K562 (cell line): ENCODE results near the gene SCPEP1. TPM values are rescaled to one million over a fixed set of nuclear protein-coding genes. Genes with fewer than 3 reads are reported as not detected.

Experiments
- ATAC-seq: fragments of 200-7000 bp; cut with Tn5 transposase; 3 replicates; pipeline ENCODE4 v1.9.1; 2020; ENCODE audit warnings: moderate library complexity
- BruUV-seq: library from RNA; stranded (reverse); fragments of 400-500 nt; replicated peaks from 2 replicates; lab custom pipeline; 2021; lab: Mats Ljungman, UMichigan
- CTCF ChIA-PET: fragments of 300-600 bp; formaldehyde crosslinking; extraction: SDS; loops from one replicate; lab custom pipeline; 2021; ENCODE audit warnings: low intra/inter-chr PET ratio; lab: Yijun Ruan, JAX
- POLR2A ChIA-PET: fragments of 300-600, 350-650 bp; sonication (Branson Sonifier 250); formaldehyde crosslinking; extraction: SDS; loops from one replicate; lab custom pipeline; 2021; ENCODE audit warnings: antibody characterized with exemption, inconsistent platforms; lab: Yijun Ruan, JAX
- DNase-seq, 4 experiments: peaks; one replicate each; pipeline versions ENCODE4 v3.0.0 to v3.0.0-alpha.2; 2011 to 2018; ENCODE audit warnings: low spot score in 3 of 4, mixed read lengths in 3 of 4; ENCODE audit errors: extremely low read depth in 1 of 4
- FAIRE-seq: peaks from 2 replicates; lab custom pipeline; 2011; peaks lifted over from hg19 to GRCh38; lab: Jason Lieb, UNC
- H2AFZ ChIP-seq: 2 replicates; pipeline ENCODE4 v1.6.0; 2011; ENCODE audit warnings: low read depth, low read length, control low read depth, inconsistent platforms
- H3K27ac ChIP-seq: fragments of 200-600 bp; 3 replicates; pipeline ENCODE4 v1.8.0; 2011; ENCODE audit warnings: low read depth, mild to moderate bottlenecking, control low read depth, inconsistent platforms, low read length, moderate library complexity, mixed read lengths; ENCODE audit errors: extremely low read depth
- H3K27me3 ChIP-seq, 2 experiments: fragments of 300-600 bp in 1 of 2; 2 replicates in 1 of 2; 3 replicates in 1 of 2; pipeline versions ENCODE4 v1.6.0 to v1.8.0; 2011; ENCODE audit warnings: inconsistent platforms in 2 of 2, low read length in 2 of 2, mild to moderate bottlenecking in 1 of 2, mixed read lengths in 1 of 2, moderate library complexity in 1 of 2; ENCODE audit not compliant: control insufficient read depth in 2 of 2, insufficient read depth in 2 of 2
- H3K36me3 ChIP-seq: fragments of 300-600 bp; 3 replicates; pipeline ENCODE4 v1.8.0; 2011; ENCODE audit warnings: mild to moderate bottlenecking, low read length, inconsistent platforms; ENCODE audit not compliant: control insufficient read depth, insufficient read depth
- H3K4me1 ChIP-seq, 2 experiments: fragments of 200-600 bp in 1 of 2; replicated peaks in 1 of 2; 2 replicates in 1 of 2; 3 replicates in 1 of 2; pipeline versions ENCODE4 v1.5.1 to v1.8.0; 2011; ENCODE audit warnings: inconsistent platforms in 2 of 2, low read length in 2 of 2, mild to moderate bottlenecking in 1 of 2, mixed read lengths in 1 of 2, moderate library complexity in 1 of 2; ENCODE audit not compliant: control insufficient read depth in 2 of 2, insufficient read depth in 2 of 2
- H3K4me2 ChIP-seq: 2 replicates; pipeline ENCODE4 v1.6.1; 2011; ENCODE audit warnings: low read length, control low read depth, inconsistent platforms, mixed read lengths; ENCODE audit not compliant: insufficient read depth
- H3K4me3 ChIP-seq: fragments of 200-600 bp; sonication (generic), shearing (Covaris generic); 2 replicates; pipeline ENCODE4 v1.5.1; 2016; ENCODE audit warnings: control low read depth, inconsistent platforms
- H3K79me2 ChIP-seq: fragments of 200-600 bp; 3 replicates; pipeline ENCODE4 v1.8.0; 2011; ENCODE audit warnings: low read length, inconsistent platforms; ENCODE audit not compliant: control insufficient read depth, insufficient read depth
- H3K9ac ChIP-seq, 2 experiments: 2 replicates each; pipeline versions ENCODE4 v1.6.0 to v1.6.1; 2011; ENCODE audit warnings: low read depth in 2 of 2, low read length in 2 of 2, control low read depth in 1 of 2, inconsistent platforms in 1 of 2, mild to moderate bottlenecking in 1 of 2, mixed read lengths in 1 of 2; ENCODE audit not compliant: insufficient read depth in 1 of 2
- H3K9me1 ChIP-seq: one replicate; pipeline ENCODE4 v1.6.0; 2011; ENCODE audit warnings: inconsistent platforms, mild to moderate bottlenecking, low read length, moderate library complexity; ENCODE audit not compliant: control insufficient read depth, insufficient read depth
- H3K9me3 ChIP-seq: replicated peaks from 2 replicates; pipeline ENCODE4 v1.5.1; 2011; ENCODE audit warnings: low read depth, low read length, inconsistent platforms; ENCODE audit not compliant: control insufficient read depth, insufficient read depth
- H4K20me1 ChIP-seq: replicated peaks from 2 replicates; pipeline ENCODE4 v1.6.1; 2011; ENCODE audit warnings: low read length, inconsistent platforms, mixed read lengths; ENCODE audit not compliant: control insufficient read depth, insufficient read depth
- ARID3B ChIP-seq: fragments of 250-450 bp; sonication (Bioruptor Pico); IDR thresholded peaks from 2 replicates; pipeline ENCODE4 v1.4.0; 2020; ENCODE audit warnings: borderline replicate concordance
- CBX5 ChIP-seq: IDR thresholded peaks from 2 replicates; pipeline ENCODE4 v1.6.1; 2014; ENCODE audit warnings: low read depth, borderline replicate concordance
- FOXM1 ChIP-seq, 2 experiments: fragments of 450-650 bp in 1 of 2; sonication (generic) in 1 of 2; formaldehyde crosslinking in 1 of 2; IDR thresholded peaks; 2 replicates each; pipeline versions ENCODE4 v1.6.1 to v1.9.0; 2017 to 2022; ENCODE audit warnings: low read depth in 2 of 2, mild to moderate bottlenecking in 2 of 2, missing genetic modification reagents in 1 of 2, moderate library complexity in 1 of 2
- GATAD2B ChIP-seq: fragments of 450-650 bp; IDR thresholded peaks from 2 replicates; pipeline ENCODE4 v1.6.1; 2017; ENCODE audit warnings: mild to moderate bottlenecking, borderline replicate concordance
- GMEB1 ChIP-seq: fragments of 250-450 bp; sonication (Bioruptor Pico); IDR thresholded peaks from 2 replicates; pipeline ENCODE4 v1.4.0; 2020; ENCODE audit warnings: mild to moderate bottlenecking
- GTF2A2 ChIP-seq: IDR thresholded peaks from 2 replicates; pipeline ENCODE4 v1.6.1; 2016; ENCODE audit warnings: mild to moderate bottlenecking, missing genetic modification characterization, missing compliant biosample characterization
- RBM39 ChIP-seq: fragments of 200-400 bp; formaldehyde crosslinking; optimal IDR thresholded peaks from 2 replicates; pipeline ENCODE3; 2018; ENCODE audit warnings: low read depth, low read length
- SAFB2 ChIP-seq: fragments of 200-400 bp; formaldehyde crosslinking; IDR thresholded peaks from 2 replicates; pipeline ENCODE4 v1.6.1; 2018; ENCODE audit warnings: borderline replicate concordance, low read length, low read depth, moderate library complexity; ENCODE audit not compliant: severe bottlenecking
- U2AF2 ChIP-seq: fragments of 200-400 bp; formaldehyde crosslinking; optimal IDR thresholded peaks from 2 replicates; pipeline ENCODE3; 2017; ENCODE audit warnings: low read depth, mild to moderate bottlenecking, low read length
- ZBTB33 ChIP-seq: sonication (generic); formaldehyde crosslinking; IDR thresholded peaks from 2 replicates; pipeline ENCODE4 v1.8.1; 2023; ENCODE audit warnings: mild to moderate bottlenecking, missing genetic modification reagents
- WGBS: fragments of 100-300 bp; shearing (Covaris generic); methylation state at CpG from one replicate; pipeline ENCODE4 v1.1.6; 2016; ENCODE audit warnings: low coverage, mixed read lengths; ENCODE audit not compliant: insufficient coverage; ENCODE audit errors: missing lambda C conversion rate; 5-methylcytosine and 5-hydroxymethylcytosine counted together
- in situ Hi-C: fragments of 300-500 bp; cut with MboI; formaldehyde crosslinking; loops from 4 replicates; pipeline ENCODE4 v1.15.0; 2018; ENCODE audit warnings: inconsistent platforms, mixed read lengths
- intact Hi-C: fragments of 100-400 bp; cut with micrococcal nuclease; formaldehyde crosslinking; loops from 2 replicates; pipeline ENCODE4 v1.14.2; 2022
- polyA plus RNA-seq, 8 experiments: library from polyadenylated mRNA; depleted of rRNA in 4 of 8; stranded (reverse) in 5 of 8; unstranded in 3 of 8; fragments of >200 nt; fragmentation: Nextera tagmentation in 2 of 8; fragmentation: Illumina TruSeq in 1 of 8; extraction: Ambion mirVana in 2 of 8; extraction: Trizol in 1 of 8; gene quantifications; 2 replicates each; pipeline versions ENCODE4 v1.2.1 to v1.2.3, GENCODE V29; 2011 to 2014; ENCODE audit warnings: inconsistent platforms in 1 of 8, missing spikeins in 1 of 8
- total RNA-seq, 7 experiments: library from RNA; depleted of rRNA in 6 of 7; stranded (reverse); fragments of >200 nt in 6 of 7; fragmentation: Illumina TruSeq in 2 of 7; extraction: Trizol in 2 of 7; gene quantifications; 2 replicates each; pipeline versions ENCODE4 v1.2.1 to v1.2.3, GENCODE V29; 2011 to 2021; ENCODE audit warnings: low replicate concordance in 1 of 7

The SCPEP1 gene
- total and polyA plus RNA-seq, 9 of the 15 experiments (the other 6 are each of a cell fraction or from before 2014, with no cell fraction given) = 5.1 to 14.8 (median 7.2) TPM

GRCh38 chr17:56956992-56957391 lies 20.9 kb upstream of the SCPEP1 start:
- Histone ChIP-seq H3K4me3 (no peak overlapping the region), H3K27me3 (no peaks in the 10 kb centered on the region), H2AFZ (no peak overlapping the region), H3K9me3 (no peaks in the 10 kb centered on the region), H3K4me1 (peaks cover 8 to 10% of the 10 kb centered on the region in 2 experiments; a peak in 4 of 5 replicates), H3K9me1 (no peaks in the 10 kb centered on the region), H3K79me2 (peaks cover 77% of the 10 kb centered on the region), H4K20me1 (no peaks in the 10 kb centered on the region), H3K27ac (no peak overlapping the region), H3K36me3 (peaks cover 36% of the 10 kb centered on the region), H3K9ac (no peak overlapping the region), H3K4me2 (no peak overlapping the region)
- BruUV-seq = no TSS peak
- ChIA-PET CTCF (no interaction called here), POLR2A (interaction anchor here (0.7 to 1.3 kb wide), 4 partner anchors 12 to 148 kb away, joined by 3 read pairs; partner anchors contain the start of gene SCPEP1)
- 83% methylated on average over 5 of the region's 5 CpGs for WGBS
- no peak for FAIRE-seq
- no peak for DNase-seq
- in situ Hi-C loops (no loop called here), intact Hi-C loops (no loop called here)
- TF ChIP-seq GATAD2B = no peak
- no peak for TF ChIP-seq RBM39
- TF ChIP-seq CBX5 = no peak
- no peak for TF ChIP-seq GMEB1
- no peak for TF ChIP-seq ARID3B (CRISPR knock-in tag)
- no peak for TF ChIP-seq ZBTB33
- TF ChIP-seq U2AF2 = no peak
- no peak for TF ChIP-seq FOXM1 (IDR thresholded peaks at IDR 0.05; ENCODE audit: low read depth)
- no peak for TF ChIP-seq FOXM1 (CRISPR knock-in tag; IDR thresholded peaks at IDR 0.05; ENCODE audit: low read depth)
- no peak for TF ChIP-seq SAFB2
- no peak for TF ChIP-seq GTF2A2 (tag)
- ATAC-seq = no peak
